GM18519 (cell line): Measurements from ENCODE around the gene TMEM179.
"Not testable (repeated sequence)": the region's sequence is repeated elsewhere in the genome, so short reads cannot be mapped to it uniquely, and the experiment has no call there.

Experiments
- ATAC-seq: cut with Tn5 transposase; IDR thresholded peaks from one replicate; pipeline ENCODE4 v1.9.1; 2021; ENCODE audit warnings: mild to moderate bottlenecking, moderate library complexity; ENCODE audit not compliant: unreplicated experiment, low FRiP score

TMEM179 gene

GRCh38 chr14:104638190-104638589 is 33.6 kb upstream of the TMEM179 start:
- no peak for ATAC-seq

DNA sequence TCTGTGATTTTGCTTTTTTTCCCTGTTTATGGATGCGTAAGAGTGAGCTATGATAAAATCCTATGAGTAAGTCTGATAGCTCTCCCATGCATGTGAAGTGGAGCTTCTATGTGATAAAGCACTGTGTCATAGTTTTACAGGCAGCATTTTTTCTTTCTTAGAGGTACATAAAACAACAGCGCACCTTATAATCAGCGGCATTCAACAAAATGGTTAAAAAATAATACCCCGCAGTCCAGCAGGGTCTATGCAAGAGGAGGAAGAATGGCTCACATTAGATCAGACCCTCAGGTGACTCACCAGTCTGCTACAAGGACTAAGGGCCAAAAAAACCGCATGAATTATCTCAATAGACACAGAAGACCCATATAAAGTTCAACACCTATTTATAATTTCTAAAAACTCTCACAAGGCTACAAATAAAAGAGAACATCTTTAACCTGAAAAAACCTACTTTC is 33.0 kb upstream of the TMEM179 start:
- ATAC-seq = no peak

- ATAC-seq = not testable (repeated sequence)
These were observed 32.4 kb upstream of the TMEM179 start for GRCh38 chr14:104636846-104637545.

DNA sequence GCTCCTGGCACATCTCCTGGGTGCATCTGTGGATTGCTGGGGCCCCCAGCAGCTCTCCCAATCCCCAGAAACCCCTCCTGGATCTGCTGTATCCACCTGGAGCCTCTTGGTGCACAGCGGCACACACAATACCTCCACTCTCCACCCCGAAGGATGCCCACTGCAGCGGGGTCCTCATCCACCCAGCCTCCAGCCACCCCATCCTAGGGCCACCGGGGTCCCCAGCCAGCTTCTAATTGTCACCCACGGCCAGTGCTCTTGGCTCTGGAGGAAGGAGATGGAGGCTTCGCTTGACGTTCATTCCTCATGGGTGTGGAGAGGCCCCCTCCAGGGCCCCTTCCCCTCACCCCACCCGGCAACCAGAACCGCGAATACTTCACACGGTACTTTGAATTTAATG is 31.6 kb upstream of the TMEM179 start:
- no peak for ATAC-seq

GRCh38 chr14:104635717-104636116 is 31.1 kb upstream of the TMEM179 start:
- ATAC-seq = no peak

- no peak for ATAC-seq
These were observed 30.5 kb upstream of the TMEM179 start for GRCh38 chr14:104634886-104635570.

DNA sequence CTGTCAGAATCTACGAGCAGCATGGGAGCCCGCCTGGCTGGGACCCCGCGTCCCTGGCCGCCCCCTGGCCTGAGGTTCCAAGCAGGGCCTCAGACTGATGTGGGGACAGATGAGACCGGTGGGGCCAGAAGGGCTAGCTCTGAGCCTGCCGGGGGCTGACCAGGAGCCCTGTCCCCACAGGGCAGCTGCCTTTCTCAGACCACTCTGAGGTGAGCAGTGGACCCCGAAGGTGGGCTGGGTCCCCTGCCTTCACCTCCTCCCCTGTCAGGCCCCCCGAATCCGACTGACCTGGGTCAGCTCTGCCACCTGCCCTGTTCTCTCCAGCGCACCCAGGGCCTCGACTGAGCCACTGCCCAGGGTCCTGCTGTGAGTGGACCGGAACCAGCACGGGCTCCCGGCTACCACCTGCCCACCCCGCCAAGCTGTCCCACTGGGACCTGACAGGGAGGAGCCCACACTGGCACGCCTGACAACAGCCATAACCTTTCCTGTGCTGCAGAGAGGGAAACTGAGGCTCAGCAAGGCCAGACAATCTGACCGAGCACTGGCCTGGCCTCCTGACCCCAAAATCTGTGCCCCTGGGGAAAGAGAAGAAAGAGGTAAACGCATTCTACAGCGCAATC is 29.7 kb upstream of the TMEM179 start:
- no peak for ATAC-seq

- no peak for ATAC-seq
These were observed 28.9 kb upstream of the TMEM179 start for GRCh38 chr14:104633276-104634137.

- no peak for ATAC-seq
These were observed 28.2 kb upstream of the TMEM179 start for GRCh38 chr14:104632781-104633180.

- no peak for ATAC-seq
These were observed 20.4 kb upstream of the TMEM179 start for GRCh38 chr14:104624939-104625338.

DNA sequence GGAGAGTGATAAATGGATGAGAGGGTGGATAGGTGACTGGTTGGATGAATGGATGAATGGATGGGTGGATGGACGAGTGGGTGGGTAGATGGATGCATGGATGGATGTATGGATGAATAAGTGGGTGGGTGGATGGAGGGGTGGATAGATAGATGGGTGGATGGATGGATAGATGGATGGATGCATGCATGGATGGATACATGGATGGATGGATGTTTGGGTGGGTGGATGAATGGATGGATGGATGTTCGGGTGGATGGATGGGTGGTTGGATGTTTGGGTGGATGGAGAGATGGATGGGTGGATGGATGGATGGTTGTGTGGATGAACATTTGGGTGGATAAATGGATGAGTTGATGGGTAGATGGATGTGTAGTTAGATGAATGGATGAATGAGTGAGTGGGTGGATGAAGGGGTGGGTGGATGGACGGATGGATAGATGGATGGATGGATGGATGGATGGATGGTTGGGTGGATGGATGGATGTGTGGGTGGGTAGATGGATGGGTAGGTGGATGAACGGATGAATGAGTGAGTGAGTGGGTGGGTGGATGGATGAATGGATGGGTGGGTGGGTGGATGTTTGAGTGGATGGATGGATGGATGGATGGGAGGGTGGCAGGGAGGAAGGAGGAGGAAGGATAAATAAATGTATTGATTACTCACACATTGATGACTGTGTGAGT is 9.7 kb upstream of the TMEM179 start:
- no peak for ATAC-seq

GRCh38 chr14:104611881-104612280 is 7.3 kb upstream of the TMEM179 start:
- ATAC-seq = no peak

- no peak for ATAC-seq
These were observed 6.3 kb upstream of the TMEM179 start for GRCh38 chr14:104610749-104611310.

DNA sequence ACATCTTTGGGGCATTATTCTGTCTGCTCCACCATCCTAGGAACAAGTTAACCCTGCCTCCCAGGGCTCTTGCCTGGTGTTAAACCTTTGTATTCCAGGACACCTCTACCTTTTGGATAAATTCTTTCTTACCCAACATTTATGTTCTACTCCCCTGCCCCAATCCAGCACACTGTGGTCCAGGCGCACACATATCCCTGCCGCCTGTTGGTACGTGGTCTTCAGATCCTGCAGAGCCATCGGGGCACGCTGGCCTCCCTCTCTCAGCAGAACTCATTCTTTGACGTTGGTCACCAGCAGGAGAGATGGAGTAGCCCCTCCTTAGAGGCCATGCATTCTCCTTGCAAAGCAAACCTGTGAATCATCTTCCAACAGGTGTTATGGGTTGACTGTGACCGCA is 5.1 kb upstream of the TMEM179 start:
- ATAC-seq = no peak

DNA sequence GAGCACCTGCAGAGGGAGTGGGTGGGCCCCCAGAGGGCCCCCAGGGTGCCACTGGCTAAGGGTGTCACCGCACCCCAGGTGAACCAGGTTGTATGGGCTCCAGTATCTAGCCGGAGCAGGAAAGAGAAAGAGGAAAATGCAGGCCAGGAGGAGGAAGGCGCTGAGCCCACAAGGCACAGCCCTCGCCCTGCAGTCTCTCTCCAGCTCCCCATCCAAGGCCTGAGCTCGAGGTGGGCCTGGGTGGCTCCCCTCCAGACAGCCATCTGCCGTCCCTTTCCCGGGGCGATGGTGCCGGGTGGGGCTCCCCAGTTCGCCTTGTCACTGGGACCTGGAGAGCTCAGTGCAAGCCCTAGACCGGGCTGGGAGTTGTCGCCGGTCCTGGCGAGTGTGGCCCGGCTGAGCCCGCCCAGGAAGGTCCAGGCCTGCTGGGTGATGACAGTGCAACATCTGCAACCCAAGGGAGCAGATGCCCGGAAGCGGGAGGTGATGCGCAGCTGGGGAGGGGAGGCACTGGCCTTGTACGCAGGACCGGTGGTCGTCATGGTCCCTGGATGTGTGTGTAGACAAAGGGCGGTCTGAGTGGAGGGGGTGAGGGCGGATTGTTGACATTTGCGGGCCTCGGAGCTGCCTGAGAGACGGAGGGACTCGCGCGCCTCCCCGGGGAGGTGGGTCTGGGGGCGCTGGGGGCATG is 716 bp downstream of the TMEM179 start:
- ATAC-seq = no peak

GRCh38 chr14:104602933-104603325 is 1.6 kb downstream of the TMEM179 start:
- ATAC-seq = no peak

GRCh38 chr14:104602315-104602932 is 2.1 kb downstream of the TMEM179 start:
- no peak for ATAC-seq

GRCh38 chr14:104601786-104602185 is 2.8 kb downstream of the TMEM179 start:
- no peak for ATAC-seq

- no peak for ATAC-seq
These were observed 3.8 kb downstream of the TMEM179 start for GRCh38 chr14:104600805-104601204.
